Dermis lymphatic vessel endothelial cell (primary cell): ENCODE data around the gene MPHOSPH6. TPM values are rescaled to one million over a fixed set of nuclear protein-coding genes. Genes with fewer than 3 reads are reported as not detected.

Source experiments
- total RNA-seq: library from RNA; depleted of rRNA; stranded (reverse); fragments of >200 nt; gene quantifications from 2 replicates; pipeline ENCODE4 v1.2.1, GENCODE V29; 2014

The MPHOSPH6 gene, protein sequence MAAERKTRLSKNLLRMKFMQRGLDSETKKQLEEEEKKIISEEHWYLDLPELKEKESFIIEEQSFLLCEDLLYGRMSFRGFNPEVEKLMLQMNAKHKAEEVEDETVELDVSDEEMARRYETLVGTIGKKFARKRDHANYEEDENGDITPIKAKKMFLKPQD
- 16.8 and 17.8 TPM in 2 replicates for total RNA-seq

GRCh38 chr16:82169861-82170845 lies at the start of gene MPHOSPH6:
TSS of gene MPHOSPH6 (minus strand) at chr16:82170224. CDS start at chr16:82170175, 49 bp downstream.

Other genes starting within 250 kb of the MPHOSPH6 start
- 1.7 and 4.5 TPM in 2 replicates for gene SDR42E1, start 158.8 kb downstream of the MPHOSPH6 start, total RNA-seq
- gene HSD17B2, start 135.0 kb downstream of the MPHOSPH6 start, total RNA-seq = 65.4 and 362 TPM in 2 replicates